Urinary bladder (tissue), 4 donors: ENCODE measurements around the gene SERINC5. TPM values are rescaled to one million over a fixed set of nuclear protein-coding genes. Genes with fewer than 3 reads are reported as not detected.
"Not testable (repeated sequence)": the region's sequence is repeated elsewhere in the genome, so short reads cannot be mapped to it uniquely, and the experiment has no call there.

ENCODE experiments used
- DNase-seq: peaks from one replicate; pipeline ENCODE4 v3.0.0-alpha.2; 2015; ENCODE audit errors: extremely low spot score
- H3K27ac ChIP-seq: one replicate; pipeline ENCODE4 v1.5.1; 2013; ENCODE audit warnings: low read depth, mild to moderate bottlenecking, moderate library complexity
- H3K36me3 ChIP-seq: one replicate; pipeline ENCODE4 v1.6.1; 2013; ENCODE audit warnings: mild to moderate bottlenecking, moderate library complexity; ENCODE audit not compliant: insufficient read depth
- H3K4me1 ChIP-seq: one replicate; pipeline ENCODE4 v1.6.1; 2013; ENCODE audit warnings: mild to moderate bottlenecking, moderate library complexity; ENCODE audit not compliant: insufficient read depth
- H3K4me3 ChIP-seq: one replicate; pipeline ENCODE4 v1.5.1; 2013; ENCODE audit warnings: low read depth, low read length
- WGBS: extraction: QIAGEN DNeasy Blood & Tissue Kit; methylation state at CpG from one replicate; pipeline ENCODE4 v1.1.7; 2013; 5-methylcytosine and 5-hydroxymethylcytosine counted together
- polyA plus RNA-seq: library from polyadenylated mRNA; stranded (reverse); fragments of 200-250 nt; gene quantifications from one replicate; pipeline ENCODE4 v1.2.3, GENCODE V29; 2013
- total RNA-seq: library from RNA; depleted of rRNA; stranded (reverse); fragments of >200 nt; gene quantifications from one replicate; pipeline ENCODE4 v1.2.3, GENCODE V29; 2014
- donor health status: healthy with polysubstance abuse.
- donor health status: healthy.

SERINC5 gene
- total and polyA plus RNA-seq, 2 donors: 7.2 to 48.7 TPM

DNA sequence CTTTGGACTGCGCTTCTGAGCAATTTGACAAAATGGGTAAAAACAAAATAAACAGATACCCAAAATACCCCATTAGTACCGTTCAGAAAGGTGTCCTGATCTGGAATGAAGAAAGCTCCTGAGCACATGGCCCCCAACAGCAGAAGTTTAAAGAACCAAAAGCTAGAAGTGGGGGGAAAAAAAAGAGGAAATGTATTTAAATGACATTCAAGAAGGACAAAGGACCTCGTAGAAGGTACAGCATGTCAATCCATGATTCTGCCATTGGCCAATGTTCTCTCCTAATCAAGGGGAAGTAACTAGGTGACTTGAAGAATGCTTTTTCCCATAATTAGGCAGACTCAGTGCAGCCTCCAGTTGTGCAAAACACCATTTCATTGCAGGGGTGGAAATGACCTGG lies 78.6 kb downstream of the SERINC5 start:
- DNase-seq: no peak
- no peaks in the 10 kb centered on the region for H3K36me3 ChIP-seq
- WGBS: 62% methylated on average over 3 of the region's 3 CpGs
- no peak overlapping the region for H3K4me3 ChIP-seq
- peaks cover 2% of the 10 kb centered on the region for H3K4me1 ChIP-seq
- no peak overlapping the region for H3K27ac ChIP-seq

DNA sequence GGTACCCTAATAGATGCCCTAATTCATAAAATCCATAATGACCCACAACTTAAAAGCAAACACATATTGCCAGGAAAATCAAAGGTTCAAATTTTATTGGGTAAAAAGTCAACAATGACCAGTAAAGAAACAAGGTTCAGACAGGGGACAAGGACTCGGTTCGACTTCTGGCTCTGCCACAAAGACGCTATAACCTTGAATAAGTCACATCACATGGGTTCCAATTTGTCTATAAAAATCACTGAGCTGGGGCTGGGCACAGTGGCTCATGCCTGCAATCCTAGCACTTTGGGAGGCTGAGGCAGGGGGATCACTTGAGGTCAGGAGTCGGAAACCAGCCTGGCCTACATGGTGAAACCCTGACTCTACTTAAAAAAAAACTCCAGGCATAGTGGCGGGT lies 80.5 kb downstream of the SERINC5 start:
- no peak overlapping the region for H3K27ac ChIP-seq
- H3K36me3 ChIP-seq: no peaks in the 10 kb centered on the region
- no peak for DNase-seq
- no peaks in the 10 kb centered on the region for H3K4me1 ChIP-seq
- 81% methylated on average over 5 of the region's 5 CpGs for WGBS
- no peak overlapping the region for H3K4me3 ChIP-seq

DNA sequence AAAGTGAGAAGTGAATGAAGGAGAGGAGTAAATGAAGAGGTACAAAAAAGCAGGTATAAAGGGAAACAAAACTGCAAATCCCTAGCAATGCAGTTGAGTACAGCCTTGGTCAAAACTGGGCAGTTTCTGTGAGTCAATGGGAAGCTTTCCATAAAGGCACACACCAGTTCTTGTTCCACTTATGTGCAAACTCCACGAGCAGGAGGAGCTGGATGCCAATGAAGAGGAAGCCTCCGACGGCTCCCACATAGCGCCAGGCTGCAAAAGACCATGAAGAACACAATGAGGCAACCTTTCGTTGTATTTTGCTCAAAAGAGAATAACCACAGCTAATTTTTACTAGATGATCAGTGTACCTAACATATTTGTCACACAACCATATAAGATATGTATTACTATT lies 81.1 kb downstream of the SERINC5 start:
- no peak overlapping the region for H3K27ac ChIP-seq
- no peak for DNase-seq
- WGBS: 85% methylated on average over 5 of the region's 5 CpGs
- no peaks in the 10 kb centered on the region for H3K36me3 ChIP-seq
- no peaks in the 10 kb centered on the region for H3K4me1 ChIP-seq
- H3K4me3 ChIP-seq: no peak overlapping the region

DNA sequence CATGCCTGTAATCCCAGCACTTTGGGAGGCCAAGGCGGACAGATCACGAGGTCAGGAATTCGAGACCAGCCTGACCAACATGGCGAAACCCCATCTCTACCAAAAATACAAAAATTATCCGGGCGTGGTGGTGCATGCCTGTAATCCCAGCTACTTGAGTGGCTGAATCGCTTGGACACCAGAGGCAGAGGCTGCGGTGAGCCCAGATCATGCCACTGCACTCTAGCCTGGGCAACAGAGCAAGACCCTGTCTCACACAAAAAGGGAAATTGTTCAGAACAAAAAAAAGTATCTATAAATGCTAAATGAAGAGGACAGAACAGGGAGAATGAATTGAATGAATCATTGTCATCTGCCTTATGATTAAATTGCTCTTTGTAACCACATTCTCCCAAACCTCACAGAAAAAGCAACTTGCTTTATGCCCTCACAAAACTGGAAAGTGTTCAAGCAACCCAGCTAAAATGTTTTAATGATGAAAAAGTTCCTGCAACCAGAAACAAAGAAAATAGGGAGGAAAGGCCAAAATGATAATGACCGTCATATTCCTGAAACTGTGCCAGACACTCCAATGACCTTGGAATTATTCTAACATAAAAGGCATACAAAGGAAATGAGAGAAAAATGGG lies 83.7 kb downstream of the SERINC5 start:
- H3K4me1 ChIP-seq: no peaks in the 10 kb centered on the region
- H3K27ac ChIP-seq: no peak overlapping the region
- H3K36me3 ChIP-seq: peaks cover 2% of the 10 kb centered on the region
- no peak overlapping the region for H3K4me3 ChIP-seq
- 94% methylated on average over 9 of the region's 9 CpGs for WGBS
- no peak for DNase-seq

DNA sequence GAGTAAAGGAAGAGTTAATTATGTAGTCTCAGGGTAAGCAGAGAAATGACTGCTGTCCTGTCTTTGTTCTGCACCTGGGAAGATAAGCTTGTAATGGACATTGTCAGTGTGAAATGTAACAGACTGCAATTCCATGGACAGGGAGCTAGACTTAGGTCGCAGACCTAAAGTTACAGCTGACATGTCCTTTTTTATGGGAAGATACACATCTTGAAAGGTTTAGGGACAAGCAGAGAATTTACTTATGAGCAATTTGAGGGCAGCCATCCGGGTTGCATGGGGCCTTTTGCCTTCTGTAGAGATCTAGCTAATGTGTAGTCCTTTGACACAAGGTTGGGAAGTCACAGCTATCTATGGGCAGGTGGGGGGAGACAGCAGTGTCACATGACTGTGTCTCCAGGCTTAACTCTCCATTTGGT lies 85.7 kb downstream of the SERINC5 start:
- DNase-seq: no peak
- Histone ChIP-seq H3K27ac (no peak overlapping the region), H3K36me3 (peaks cover 2% of the 10 kb centered on the region), H3K4me3 (no peak overlapping the region), H3K4me1 (peaks cover 2% of the 10 kb centered on the region)
- 57% methylated on average over 2 of the region's 2 CpGs for WGBS

DNA sequence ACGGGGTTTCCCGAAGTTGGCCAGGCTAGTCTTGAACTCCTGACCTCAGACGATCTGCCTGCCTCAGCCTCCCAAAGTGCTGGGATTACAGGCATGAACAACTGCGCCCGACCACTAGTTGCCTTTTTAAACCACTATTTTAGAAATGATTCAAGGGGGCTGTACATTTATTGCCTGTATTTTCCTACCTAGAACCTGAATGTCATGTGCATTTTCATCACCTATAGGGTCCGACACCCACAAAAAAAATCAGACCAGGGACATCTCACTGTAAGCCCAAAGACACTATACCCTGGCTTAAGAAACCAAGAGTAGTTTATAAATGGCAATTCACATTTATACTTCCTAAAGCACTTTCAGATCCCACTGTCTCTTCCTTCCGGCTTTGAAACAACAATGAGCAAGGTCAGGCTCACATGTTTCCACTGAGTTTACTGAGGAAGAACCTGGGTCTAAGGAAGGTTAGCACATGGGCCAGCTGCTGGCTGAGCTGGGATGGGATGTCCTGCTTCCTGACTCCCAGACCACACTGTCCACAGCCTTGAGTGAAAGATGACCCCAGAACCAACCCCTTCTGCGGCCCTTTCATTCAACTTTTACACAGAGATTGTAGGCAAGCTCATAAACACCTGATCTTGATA lies 87.3 kb downstream of the SERINC5 start:
- peaks cover 2% of the 10 kb centered on the region for H3K36me3 ChIP-seq
- no peak overlapping the region for H3K27ac ChIP-seq
- no peak for DNase-seq
- H3K4me1 ChIP-seq: peaks cover 2% of the 10 kb centered on the region
- WGBS: 89% methylated on average over 8 of the region's 8 CpGs
- no peak overlapping the region for H3K4me3 ChIP-seq

DNA sequence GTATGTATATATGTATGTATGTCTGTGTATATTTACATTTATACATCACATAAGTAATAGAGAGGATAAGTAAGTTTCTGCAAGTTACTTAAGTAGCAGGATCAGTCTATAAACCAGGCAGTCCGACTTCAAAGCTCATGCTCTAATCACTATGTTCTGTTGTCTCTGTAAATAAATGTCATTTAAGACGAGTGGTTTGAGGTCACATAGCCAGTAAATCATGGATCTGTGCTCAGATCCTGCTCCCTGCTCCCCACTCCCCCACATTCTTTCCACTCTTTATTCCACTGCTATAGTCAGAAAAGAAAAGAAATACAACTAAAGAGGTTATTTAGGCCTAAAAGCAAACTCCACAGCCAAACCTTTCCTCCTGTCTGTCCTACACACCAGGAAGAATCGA lies 90.4 kb downstream of the SERINC5 start:
- Histone ChIP-seq H3K4me3 (no peak overlapping the region), H3K36me3 (peaks cover 2% of the 10 kb centered on the region), H3K27ac (no peak overlapping the region), H3K4me1 (peaks cover 2% of the 10 kb centered on the region)
- DNase-seq: no peak
- WGBS: 42% methylated on average over 3 of the region's 3 CpGs

DNA sequence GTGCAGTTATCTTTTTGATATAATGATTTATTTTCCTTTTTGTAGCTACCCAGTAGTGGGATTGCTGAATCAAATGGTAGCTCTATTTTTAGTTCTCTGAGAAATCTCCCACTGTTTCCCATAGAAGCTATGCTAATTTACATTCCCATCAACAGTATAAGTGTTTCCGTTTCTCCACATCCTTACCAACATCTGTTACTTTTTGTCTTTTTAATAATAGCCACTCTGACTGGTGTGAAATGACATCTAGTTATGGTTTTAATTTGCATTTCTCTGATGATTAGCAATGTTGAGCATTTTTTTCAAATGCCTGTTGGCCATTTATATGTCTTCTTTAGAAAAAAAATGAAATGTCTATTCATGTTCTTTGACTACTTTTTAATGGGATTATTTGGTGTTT lies 94.7 kb downstream of the SERINC5 start:
- peaks cover 2% of the 10 kb centered on the region for H3K36me3 ChIP-seq
- H3K27ac ChIP-seq: no peak overlapping the region
- WGBS: 98% methylated on average over 1 of the region's 1 CpG
- H3K4me3 ChIP-seq: no peak overlapping the region
- peaks cover 2% of the 10 kb centered on the region for H3K4me1 ChIP-seq
- no peak for DNase-seq

DNA sequence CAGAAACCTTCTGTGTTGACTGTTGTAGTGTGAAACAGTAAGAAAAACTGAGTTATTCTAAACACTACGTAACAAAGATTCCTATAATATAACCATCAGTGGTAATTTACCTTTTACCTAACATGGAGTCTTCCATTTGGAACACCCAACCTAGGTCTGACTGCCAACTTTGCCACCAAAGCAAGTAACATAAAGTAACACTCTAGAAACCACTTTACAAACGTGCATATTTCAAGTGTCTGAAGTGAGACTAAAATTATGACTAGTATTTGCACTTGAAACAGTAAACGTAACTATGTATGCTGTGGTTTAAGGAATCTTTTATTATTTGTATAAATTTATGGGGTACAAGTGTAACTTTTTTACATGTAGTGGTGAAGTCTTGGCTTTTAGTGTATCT lies 95.6 kb downstream of the SERINC5 start:
- Histone ChIP-seq H3K27ac (peak overlapping the region; percentile 0), H3K36me3 (peaks cover 2% of the 10 kb centered on the region), H3K4me3 (no peak overlapping the region), H3K4me1 (no peaks in the 10 kb centered on the region)
- 94% methylated on average over 3 of the region's 3 CpGs for WGBS
- no peak for DNase-seq

DNA sequence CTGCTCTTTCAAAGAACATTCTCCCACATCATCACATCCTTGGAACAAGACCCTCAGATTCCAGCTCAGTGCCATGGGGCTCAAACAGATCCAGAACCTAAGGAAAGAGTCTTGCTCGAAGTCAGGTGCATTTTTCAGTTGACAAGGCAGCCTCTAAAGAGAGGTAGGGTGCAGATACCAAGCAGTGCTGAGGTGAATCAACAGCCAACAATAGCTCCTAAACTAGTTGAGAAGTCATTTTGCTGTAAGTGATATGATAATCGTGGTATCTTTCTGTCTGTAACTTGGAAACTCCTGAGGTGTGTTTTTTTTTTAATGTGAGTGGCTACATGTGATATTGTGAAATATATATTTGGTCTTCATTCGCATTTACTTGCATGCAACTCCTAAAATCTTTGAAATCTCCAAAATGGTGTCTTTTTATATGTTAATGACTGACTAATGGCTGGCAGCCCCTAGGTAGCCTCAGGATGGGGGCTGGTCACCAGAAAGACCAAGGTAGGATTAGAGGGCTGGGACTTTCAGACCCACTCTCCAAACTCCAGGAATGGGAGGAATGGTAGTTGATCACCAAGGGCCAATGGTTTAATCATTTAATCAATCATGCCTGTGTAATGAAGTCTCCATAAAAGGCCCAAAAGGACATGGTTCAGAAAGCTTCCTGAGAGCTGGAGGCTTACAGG lies 96.6 kb downstream of the SERINC5 start:
- WGBS: 91% methylated on average over 3 of the region's 3 CpGs
- no peak for DNase-seq
- H3K36me3 ChIP-seq: peaks cover 2% of the 10 kb centered on the region

DNA sequence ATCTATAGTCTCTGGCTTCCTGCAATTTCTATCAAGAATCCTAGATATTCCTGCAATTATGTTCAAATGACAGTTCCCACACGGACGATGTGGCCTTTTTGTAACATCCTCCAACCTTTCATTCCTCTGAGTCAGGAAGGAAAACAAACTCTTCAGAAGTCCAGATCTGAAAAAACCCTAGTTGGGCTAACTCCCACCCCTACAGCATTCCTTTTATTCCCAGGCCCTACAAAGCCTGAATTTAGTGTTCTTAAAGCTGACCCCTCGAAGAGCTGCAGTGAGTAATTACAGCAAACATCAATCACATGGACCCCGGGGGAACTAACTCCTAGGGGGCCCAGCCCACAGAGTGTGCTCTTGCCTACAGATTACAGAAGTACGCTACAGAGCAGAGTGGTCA lies 99.7 kb downstream of the SERINC5 start:
- Histone ChIP-seq H3K36me3 (peaks cover 2% of the 10 kb centered on the region), H3K4me1 (no peaks in the 10 kb centered on the region), H3K27ac (no peak overlapping the region), H3K4me3 (no peak overlapping the region)
- WGBS: 59% methylated on average over 5 of the region's 5 CpGs
- DNase-seq: no peak

More for the DNA sequence above, 96.6 kb downstream of the SERINC5 start:
- H3K27ac ChIP-seq: no peak overlapping the region
- H3K4me3 ChIP-seq: no peak overlapping the region
- no peaks in the 10 kb centered on the region for H3K4me1 ChIP-seq

DNA sequence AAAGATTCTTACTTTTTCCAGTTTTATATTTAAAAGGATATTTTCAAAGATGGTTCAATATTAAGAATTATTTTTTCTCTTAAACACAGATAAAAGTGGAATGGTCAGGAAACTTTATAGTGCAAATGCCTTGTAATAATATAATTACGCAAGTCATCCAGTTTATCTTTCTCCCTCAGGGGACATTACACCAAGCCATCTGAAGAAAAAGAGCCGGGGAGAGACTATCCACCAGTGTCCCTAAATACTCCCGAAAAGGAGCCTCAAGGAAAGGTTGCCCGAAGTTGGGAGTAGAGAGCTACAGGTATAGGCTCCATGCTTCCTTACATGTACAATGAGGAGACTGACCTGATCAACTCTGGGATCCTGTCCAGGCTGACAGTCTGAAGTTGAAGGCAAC lies 101.1 kb downstream of the SERINC5 start:
- Histone ChIP-seq H3K4me1 (no peaks in the 10 kb centered on the region), H3K27ac (no peak overlapping the region), H3K36me3 (peaks cover 2% of the 10 kb centered on the region), H3K4me3 (no peak overlapping the region)
- DNase-seq: no peak
- 92% methylated on average over 4 of the region's 4 CpGs for WGBS

DNA sequence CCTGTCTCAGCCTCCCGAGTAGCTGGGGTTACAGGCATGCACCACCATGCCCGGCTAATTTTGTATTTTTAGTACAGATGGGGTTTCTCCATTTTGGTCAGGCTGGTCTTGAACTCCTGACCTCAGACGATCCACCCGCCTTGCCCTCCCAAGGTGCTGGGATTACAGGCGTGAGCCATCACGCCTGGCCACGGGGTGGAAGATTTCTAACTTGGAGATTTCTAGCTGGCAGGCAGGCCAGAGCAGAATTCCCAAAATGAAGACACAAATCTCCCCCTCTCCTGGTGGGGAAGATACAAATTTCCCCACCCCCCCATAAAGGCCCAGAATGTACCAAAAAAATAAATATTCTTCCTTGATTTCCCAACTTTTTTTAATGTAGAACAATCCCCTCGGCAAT lies 101.6 kb downstream of the SERINC5 start:
- not testable (repeated sequence) for H3K4me1 ChIP-seq, H3K4me3 ChIP-seq, H3K27ac ChIP-seq, DNase-seq, H3K36me3 ChIP-seq
- 91% methylated on average over 8 of the region's 8 CpGs for WGBS

DNA sequence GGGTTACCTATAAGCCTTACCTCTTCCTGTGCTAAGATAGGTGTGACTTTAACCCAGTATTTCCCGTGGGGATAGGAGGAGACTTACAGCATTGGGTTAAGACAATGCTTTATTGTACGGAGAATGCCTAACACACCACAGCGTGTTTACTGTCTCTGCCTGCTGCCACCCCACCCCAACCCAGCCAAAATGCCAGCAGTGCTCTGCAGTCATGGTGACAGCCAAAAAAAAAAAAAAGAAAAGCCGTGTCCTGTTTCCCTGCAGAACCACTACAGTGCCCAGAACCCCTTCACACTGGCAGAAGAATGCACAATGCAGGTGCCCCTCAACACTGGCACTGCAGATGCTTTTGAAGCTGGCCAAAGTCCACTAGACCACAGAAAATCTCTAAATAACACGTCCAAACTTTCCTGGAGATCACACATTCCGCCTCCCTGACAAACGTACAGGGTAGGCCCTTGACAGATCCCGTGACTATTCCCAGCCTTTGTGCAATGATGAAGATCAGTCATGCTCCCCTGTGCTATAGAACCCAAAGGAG lies 102.2 kb downstream of the SERINC5 start:
- no peak for DNase-seq
- Histone ChIP-seq H3K27ac (no peak overlapping the region), H3K4me3 (no peak overlapping the region), H3K36me3 (peaks cover 2% of the 10 kb centered on the region), H3K4me1 (no peaks in the 10 kb centered on the region)
- 73% methylated on average over 8 of the region's 8 CpGs for WGBS
